CD8-positive, alpha-beta memory T cell (primary cell): ENCODE results near the gene CCDC60. TPM values are rescaled to one million over a fixed set of nuclear protein-coding genes. Genes with fewer than 3 reads are reported as not detected.

Experiments
- CTCF ChIA-PET: fragments of 350-600 bp; sonication (Branson Sonifier 250); formaldehyde crosslinking; loops from one replicate; lab custom pipeline; 2021; ENCODE audit warnings: antibody characterized with exemption; lab: Charles Lee
- POLR2A ChIA-PET: fragments of 350-600 bp; sonication (Branson Sonifier 250); formaldehyde crosslinking; loops from one replicate; lab custom pipeline; 2021; ENCODE audit warnings: antibody characterized with exemption; lab: Charles Lee
- DNase-seq, 5 donors: peaks; one replicate each; pipeline versions ENCODE4 v3.0.0 to v3.0.0-alpha.2; 2020 to 2022; ENCODE audit warnings: mixed read lengths in 1 of 5
- H3K27ac ChIP-seq: one replicate; pipeline ENCODE4 v1.7.0; 2013; ENCODE audit warnings: low read depth, mild to moderate bottlenecking, low read length, moderate library complexity
- H3K27me3 ChIP-seq: 2 replicates; pipeline ENCODE4 v1.7.0; 2013; ENCODE audit warnings: low read length, mild to moderate bottlenecking; ENCODE audit not compliant: insufficient read depth, poor library complexity, severe bottlenecking
- H3K36me3 ChIP-seq: 2 replicates; pipeline ENCODE4 v1.7.0; 2013; ENCODE audit warnings: mild to moderate bottlenecking, low read length, moderate library complexity; ENCODE audit not compliant: insufficient read depth
- H3K4me1 ChIP-seq: 2 replicates; pipeline ENCODE4 v1.7.0; 2013; ENCODE audit warnings: mild to moderate bottlenecking, low read length, moderate library complexity; ENCODE audit not compliant: insufficient read depth
- H3K4me3 ChIP-seq: 2 replicates; pipeline ENCODE4 v1.7.0; 2013; ENCODE audit warnings: mild to moderate bottlenecking, low read length
- H3K9me3 ChIP-seq: 2 replicates; pipeline ENCODE4 v1.7.0; 2013; ENCODE audit warnings: mild to moderate bottlenecking, low read length
- H3K27ac Mint-ChIP-seq, 8 donors: one replicate each; pipeline ENCODE4 v1.8.0; 2020 to 2021; ENCODE audit warnings: mixed read lengths in 8 of 8, mild to moderate bottlenecking in 6 of 8, inconsistent platforms in 3 of 8, moderate library complexity in 3 of 8
- H3K27me3 Mint-ChIP-seq, 2 donors: one replicate each; pipeline ENCODE4 v1.8.0; 2020 to 2021; ENCODE audit warnings: mixed read lengths in 2 of 2, mild to moderate bottlenecking in 1 of 2, moderate library complexity in 1 of 2
- H3K36me3 Mint-ChIP-seq, 3 donors: one replicate each; pipeline ENCODE4 v1.8.0; 2020 to 2021; ENCODE audit warnings: mixed read lengths in 3 of 3, inconsistent platforms in 1 of 3, mild to moderate bottlenecking in 1 of 3
- H3K4me1 Mint-ChIP-seq, 3 donors: one replicate each; pipeline ENCODE4 v1.8.0; 2020 to 2021; ENCODE audit warnings: mixed read lengths in 3 of 3, inconsistent platforms in 1 of 3, mild to moderate bottlenecking in 1 of 3
- H3K4me3 Mint-ChIP-seq, 7 donors: one replicate each; pipeline ENCODE4 v1.8.0; 2020 to 2021; ENCODE audit warnings: mixed read lengths in 7 of 7, mild to moderate bottlenecking in 6 of 7, moderate library complexity in 4 of 7, inconsistent platforms in 2 of 7
- H3K9me3 Mint-ChIP-seq, 5 donors: one replicate each; pipeline ENCODE4 v1.8.0; 2020 to 2022; ENCODE audit warnings: mixed read lengths in 5 of 5, mild to moderate bottlenecking in 3 of 5, moderate library complexity in 2 of 5, inconsistent platforms in 1 of 5
- polyA plus RNA-seq: library from polyadenylated mRNA; unstranded; fragments of 300-500 nt; fragmentation: Illumina TruSeq; gene quantifications from one replicate; pipeline ENCODE4 v1.2.3, GENCODE V29; 2021
- total RNA-seq, 2 experiments: library from RNA; stranded (reverse); gene quantifications; one replicate each; pipeline ENCODE4 v1.2.3, GENCODE V29; 2021

Gene CCDC60
- total and polyA plus RNA-seq, 3 experiments from 2014 or later, result not detected

DNA sequence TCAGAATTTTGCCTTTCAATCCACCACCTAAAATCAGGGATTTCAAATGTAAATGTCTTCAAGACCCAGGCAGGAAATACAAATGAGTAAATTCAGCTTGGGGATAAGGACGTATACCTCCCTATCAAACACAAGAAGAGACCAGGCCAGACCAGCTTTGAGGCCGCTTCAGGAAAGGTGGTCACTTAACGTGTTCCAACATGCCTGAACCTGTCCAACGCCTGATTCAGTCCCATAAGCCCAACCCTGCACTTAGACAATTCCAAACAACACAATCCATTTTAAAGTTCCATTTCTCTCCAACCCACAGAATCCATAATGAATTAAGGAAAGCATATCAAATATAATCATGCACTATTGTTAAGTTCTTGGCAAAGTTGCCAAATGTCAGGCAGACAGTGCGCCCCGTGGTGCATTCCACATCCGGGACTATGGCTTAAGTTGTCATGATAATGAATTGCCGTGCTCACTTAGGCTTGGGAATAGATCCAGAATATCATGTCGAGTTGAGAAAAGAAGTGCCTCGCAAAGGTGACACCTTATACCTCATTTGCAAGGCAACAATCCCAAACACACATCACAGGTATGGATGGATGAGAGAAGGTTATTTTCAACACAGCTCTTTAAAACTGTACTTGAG lies 35.5 kb downstream of the CCDC60 start:
- no peaks in the 10 kb centered on the region for H3K27me3 ChIP-seq
- no peak overlapping the region for H3K27ac ChIP-seq
- no peaks in the 10 kb centered on the region for H3K4me1 ChIP-seq
- H3K4me3 ChIP-seq, result no peak overlapping the region
- Mint-ChIP-seq H3K27ac (no peak overlapping the region), H3K4me1 (no peaks in the 10 kb centered on the region), H3K4me3 (no peak overlapping the region), H3K27me3 (peaks cover 0 to 3% of the 10 kb centered on the region in 2 donors), H3K36me3 (no peaks in the 10 kb centered on the region), H3K9me3 (peaks cover 0 to 3% (median 0%) of the 10 kb centered on the region in 5 donors)
- no peak for DNase-seq
- H3K36me3 ChIP-seq, result no peaks in the 10 kb centered on the region
- H3K9me3 ChIP-seq, result no peaks in the 10 kb centered on the region
- ChIA-PET POLR2A (no interaction called here), CTCF (no interaction called here)

DNA sequence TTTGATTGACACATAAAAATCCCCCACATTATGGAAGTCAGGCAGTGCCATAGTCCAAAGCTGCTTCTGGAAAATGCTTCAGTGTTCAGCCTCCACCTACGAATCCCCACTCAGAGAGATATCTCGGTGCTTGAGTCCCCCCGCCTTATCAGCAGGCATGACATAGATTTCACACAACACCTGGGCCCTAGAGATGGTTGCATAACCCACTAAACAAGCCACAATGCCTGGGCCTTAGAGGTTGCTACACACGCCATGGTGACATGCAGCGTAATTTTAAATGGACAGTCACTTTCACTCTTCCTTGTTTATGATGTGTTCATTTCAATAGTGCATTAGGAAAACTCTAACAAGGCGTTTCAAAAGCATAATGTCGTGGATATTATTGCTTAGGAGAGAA lies 38.0 kb downstream of the CCDC60 start:
- no peaks in the 10 kb centered on the region for H3K4me1 ChIP-seq
- Mint-ChIP-seq H3K4me1 (no peaks in the 10 kb centered on the region), H3K36me3 (no peaks in the 10 kb centered on the region), H3K27me3 (peaks cover 0 to 3% of the 10 kb centered on the region in 2 donors), H3K27ac (no peak overlapping the region), H3K9me3 (peaks cover 0 to under 1% (median 0%) of the 10 kb centered on the region in 5 donors), H3K4me3 (no peak overlapping the region)
- ChIA-PET CTCF (no interaction called here), POLR2A (no interaction called here)
- H3K4me3 ChIP-seq, result no peak overlapping the region
- H3K27ac ChIP-seq, result no peak overlapping the region
- DNase-seq, result no peak
- no peaks in the 10 kb centered on the region for H3K36me3 ChIP-seq
- no peaks in the 10 kb centered on the region for H3K27me3 ChIP-seq
- H3K9me3 ChIP-seq, result no peaks in the 10 kb centered on the region

DNA sequence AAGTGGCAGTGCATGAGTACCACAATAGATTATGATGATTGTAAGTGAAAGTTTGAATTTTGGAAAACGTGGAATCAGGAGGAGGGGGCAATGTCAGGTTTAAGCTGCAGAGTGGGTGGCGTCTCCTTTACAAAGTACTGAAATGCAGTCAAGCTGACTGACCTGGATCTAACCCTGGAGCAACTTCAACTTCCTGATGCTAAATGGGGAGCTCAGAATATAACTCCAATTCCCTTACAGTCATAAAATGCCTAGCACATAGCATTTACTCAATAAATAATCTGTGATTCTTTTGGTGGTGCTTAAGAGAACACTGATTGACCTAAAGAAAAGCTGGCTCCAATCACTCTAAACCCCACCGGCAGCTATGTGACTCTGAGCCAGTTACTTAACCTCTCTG lies 38.5 kb downstream of the CCDC60 start:
- peaks cover 0 to 3% of the 10 kb centered on the region in 2 donors for H3K27me3 Mint-ChIP-seq
- DNase-seq, result no peak
- Histone ChIP-seq H3K27me3 (no peaks in the 10 kb centered on the region), H3K36me3 (no peaks in the 10 kb centered on the region), H3K4me1 (no peaks in the 10 kb centered on the region), H3K4me3 (no peak overlapping the region), H3K9me3 (no peaks in the 10 kb centered on the region), H3K27ac (no peak overlapping the region)
- POLR2A ChIA-PET, result no interaction called here
- CTCF ChIA-PET, result no interaction called here
- no peak overlapping the region for H3K27ac Mint-ChIP-seq
- no peaks in the 10 kb centered on the region for H3K4me1 Mint-ChIP-seq
- H3K9me3 Mint-ChIP-seq, result no peaks in the 10 kb centered on the region
- no peak overlapping the region for H3K4me3 Mint-ChIP-seq
- no peaks in the 10 kb centered on the region for H3K36me3 Mint-ChIP-seq

DNA sequence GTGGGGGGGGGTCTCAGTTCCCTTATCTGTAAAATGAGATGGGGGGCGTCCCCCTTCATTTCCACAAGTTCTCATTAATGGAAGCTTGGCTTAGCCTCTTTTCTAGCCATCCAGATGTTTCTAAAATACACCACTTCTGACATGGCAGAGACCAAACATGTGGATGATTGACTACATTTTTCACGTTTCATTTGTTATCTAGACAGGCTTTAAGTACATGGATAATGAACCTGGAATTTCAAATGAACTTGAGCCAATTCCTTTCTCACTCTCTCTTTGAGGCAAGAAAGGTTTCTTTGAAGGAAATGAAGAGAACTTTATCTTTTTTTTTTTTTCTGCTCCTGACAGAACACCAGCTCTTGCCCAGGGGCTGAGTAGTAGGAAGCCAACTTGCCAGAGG lies 39.1 kb downstream of the CCDC60 start:
- no peaks in the 10 kb centered on the region for H3K36me3 ChIP-seq
- no peaks in the 10 kb centered on the region for H3K27me3 ChIP-seq
- H3K36me3 Mint-ChIP-seq, result no peaks in the 10 kb centered on the region
- CTCF ChIA-PET, result no interaction called here
- no peaks in the 10 kb centered on the region for H3K4me1 Mint-ChIP-seq
- POLR2A ChIA-PET, result no interaction called here
- H3K4me3 ChIP-seq, result no peak overlapping the region
- no peaks in the 10 kb centered on the region for H3K4me1 ChIP-seq
- no peaks in the 10 kb centered on the region for H3K9me3 Mint-ChIP-seq
- H3K9me3 ChIP-seq, result no peaks in the 10 kb centered on the region
- no peak overlapping the region for H3K4me3 Mint-ChIP-seq
- no peak overlapping the region for H3K27ac Mint-ChIP-seq
- H3K27ac ChIP-seq, result no peak overlapping the region
- peaks cover 0 to 3% of the 10 kb centered on the region in 2 donors for H3K27me3 Mint-ChIP-seq
- no peak for DNase-seq

DNA sequence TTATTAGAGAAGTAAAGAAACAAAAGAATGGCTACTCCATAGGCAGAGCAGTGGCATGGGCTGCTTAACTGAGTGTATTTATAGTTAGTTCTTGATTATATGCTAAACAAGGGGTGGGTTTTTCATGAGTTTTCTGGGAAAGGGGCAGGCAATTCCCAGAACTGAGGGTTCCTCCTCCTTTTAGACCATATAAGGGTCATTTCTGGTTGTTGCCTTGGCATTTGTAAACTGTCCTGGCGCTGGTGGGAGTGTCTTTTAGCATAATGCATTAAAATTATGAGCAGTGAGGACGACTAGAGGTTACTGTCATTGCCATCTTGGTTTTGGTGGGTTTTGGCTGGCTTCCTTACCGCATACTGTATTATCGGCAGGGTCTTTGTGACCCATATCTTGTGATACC lies 40.1 kb downstream of the CCDC60 start:
- Histone ChIP-seq H3K36me3 (no peaks in the 10 kb centered on the region), H3K4me1 (no peaks in the 10 kb centered on the region), H3K4me3 (no peak overlapping the region), H3K27me3 (no peaks in the 10 kb centered on the region), H3K27ac (no peak overlapping the region), H3K9me3 (no peaks in the 10 kb centered on the region)
- ChIA-PET CTCF (interaction anchor here (1.7 kb wide), 1 partner anchor 10 kb away, joined by 5 read pairs; no protein-coding TSS in a partner anchor), POLR2A (no interaction called here)
- no peaks in the 10 kb centered on the region for H3K9me3 Mint-ChIP-seq
- H3K4me3 Mint-ChIP-seq, result no peak overlapping the region
- no peak for DNase-seq
- no peaks in the 10 kb centered on the region for H3K36me3 Mint-ChIP-seq
- H3K27ac Mint-ChIP-seq, result no peak overlapping the region
- no peaks in the 10 kb centered on the region for H3K4me1 Mint-ChIP-seq
- peaks cover 0 to 2% of the 10 kb centered on the region in 2 donors for H3K27me3 Mint-ChIP-seq

DNA sequence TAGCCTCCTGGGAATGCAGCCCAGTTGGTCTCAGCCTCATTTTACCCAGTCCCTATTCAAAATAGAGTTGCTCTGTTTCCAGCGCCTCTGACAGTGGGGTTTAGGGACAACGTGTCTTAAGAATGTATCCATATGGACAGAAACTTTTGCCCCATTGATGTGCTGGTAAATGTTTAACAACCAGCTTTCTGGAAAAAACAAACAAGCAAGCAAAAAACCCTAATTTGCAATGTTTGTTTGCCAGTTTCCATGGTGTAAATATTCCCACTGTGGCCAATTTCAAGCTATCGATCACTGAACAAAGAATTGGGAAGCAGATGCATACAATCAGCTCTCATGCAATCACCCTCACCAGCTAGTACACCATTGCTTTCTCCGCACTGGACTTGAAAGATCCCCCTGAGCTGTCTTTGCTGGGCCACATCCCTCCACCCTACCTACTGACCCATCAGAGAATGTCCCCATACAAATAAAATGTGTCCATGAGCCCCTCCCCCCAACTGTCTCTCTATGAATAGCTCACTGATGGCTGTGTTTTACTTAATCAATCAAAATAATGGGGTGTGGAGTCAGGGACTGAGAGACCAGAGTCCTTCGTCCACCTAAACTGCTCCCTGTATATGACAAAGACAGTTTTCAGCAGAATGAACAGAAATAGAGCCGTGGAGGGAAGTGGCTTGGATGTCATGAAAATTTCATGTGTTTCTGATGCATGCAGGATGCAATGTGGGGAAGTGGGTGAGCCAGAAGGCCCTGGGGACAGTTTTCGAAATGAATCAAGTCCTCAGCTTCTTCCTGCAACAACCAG lies 40.8 kb downstream of the CCDC60 start:
- Histone ChIP-seq H3K4me1 (no peaks in the 10 kb centered on the region), H3K27ac (no peak overlapping the region), H3K27me3 (no peaks in the 10 kb centered on the region), H3K36me3 (no peaks in the 10 kb centered on the region), H3K4me3 (no peak overlapping the region), H3K9me3 (no peaks in the 10 kb centered on the region)
- Mint-ChIP-seq H3K27me3 (peaks cover 0 to 2% of the 10 kb centered on the region in 2 donors), H3K27ac (no peak overlapping the region), H3K9me3 (no peaks in the 10 kb centered on the region), H3K36me3 (no peaks in the 10 kb centered on the region), H3K4me3 (no peak overlapping the region), H3K4me1 (no peaks in the 10 kb centered on the region)
- no peak for DNase-seq
- POLR2A ChIA-PET, result no interaction called here
- CTCF ChIA-PET, result interaction anchor here (1.7 kb wide), 1 partner anchor 9 kb away, joined by 5 read pairs; no protein-coding TSS in a partner anchor

DNA sequence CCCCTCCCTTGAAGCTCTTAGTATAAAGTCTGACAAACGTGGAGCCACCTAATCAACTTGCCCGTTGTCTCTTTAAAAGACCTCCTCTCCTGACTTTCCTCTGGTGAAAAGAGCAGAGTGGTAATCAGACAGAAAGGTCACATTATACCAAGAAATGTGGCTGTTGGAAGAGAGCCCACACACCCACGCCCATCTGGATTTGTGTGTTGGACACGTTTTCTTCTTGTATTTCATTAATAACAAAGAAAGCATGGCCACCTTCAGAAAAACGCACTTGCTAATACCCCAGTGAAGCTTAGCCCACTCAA lies 41.3 kb downstream of the CCDC60 start:
- H3K27ac ChIP-seq, result no peak overlapping the region
- H3K4me3 Mint-ChIP-seq, result no peak overlapping the region
- no peak for DNase-seq
- peaks cover 0 to 2% of the 10 kb centered on the region in 2 donors for H3K27me3 Mint-ChIP-seq
- H3K36me3 Mint-ChIP-seq, result no peaks in the 10 kb centered on the region
- no peaks in the 10 kb centered on the region for H3K9me3 Mint-ChIP-seq
- no peak overlapping the region for H3K27ac Mint-ChIP-seq
- H3K36me3 ChIP-seq, result no peaks in the 10 kb centered on the region
- ChIA-PET POLR2A (no interaction called here), CTCF (interaction anchor here (1.7 kb wide), 1 partner anchor 9 kb away, joined by 5 read pairs; no protein-coding TSS in a partner anchor)
- H3K9me3 ChIP-seq, result no peaks in the 10 kb centered on the region
- no peaks in the 10 kb centered on the region for H3K27me3 ChIP-seq
- H3K4me1 ChIP-seq, result no peaks in the 10 kb centered on the region
- no peaks in the 10 kb centered on the region for H3K4me1 Mint-ChIP-seq
- no peak overlapping the region for H3K4me3 ChIP-seq

DNA sequence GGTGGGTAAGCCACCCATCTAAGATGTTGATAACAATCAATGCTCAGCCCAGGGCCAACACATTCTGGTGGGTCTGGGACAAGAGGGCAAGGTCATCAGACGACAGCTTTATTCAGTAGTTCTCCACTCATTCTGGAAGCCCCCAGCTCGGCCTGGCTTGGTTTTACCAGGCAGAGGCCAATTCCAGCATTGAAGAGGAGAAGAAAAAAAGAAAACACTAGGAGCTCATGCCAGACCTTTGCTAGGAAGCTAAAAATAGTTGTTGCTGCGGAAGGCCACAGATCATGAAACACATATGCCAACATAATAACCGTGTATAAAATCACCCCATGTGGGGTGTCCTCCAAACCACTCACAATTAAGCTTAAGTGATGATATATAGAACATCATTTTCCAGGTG lies 44.4 kb downstream of the CCDC60 start:
- H3K27me3 Mint-ChIP-seq, result no peaks in the 10 kb centered on the region

More for the DNA sequence above, 44.4 kb downstream of the CCDC60 start:
- Mint-ChIP-seq H3K27ac (no peak overlapping the region), H3K4me1 (no peaks in the 10 kb centered on the region), H3K9me3 (peaks cover 0 to 5% (median 0%) of the 10 kb centered on the region in 5 donors), H3K36me3 (no peaks in the 10 kb centered on the region), H3K4me3 (no peak overlapping the region)
- H3K27ac ChIP-seq, result no peak overlapping the region
- H3K4me3 ChIP-seq, result no peak overlapping the region
- H3K4me1 ChIP-seq, result no peaks in the 10 kb centered on the region
- POLR2A ChIA-PET, result no interaction called here
- no peaks in the 10 kb centered on the region for H3K27me3 ChIP-seq
- CTCF ChIA-PET, result no interaction called here
- no peaks in the 10 kb centered on the region for H3K36me3 ChIP-seq
- H3K9me3 ChIP-seq, result no peaks in the 10 kb centered on the region
- DNase-seq, result no peak
